ENCODE results near the gene C9orf72. TPM values are rescaled to one million over a fixed set of nuclear protein-coding genes. Genes with fewer than 3 reads are reported as not detected.
A peak's percentile ranks its signal among the peaks of the same experiment; 100 is the strongest.

Gene C9orf72
- polyA plus RNA-seq, 3 donors, result 12.9 to 24.9 (median 19.8) TPM

DNA sequence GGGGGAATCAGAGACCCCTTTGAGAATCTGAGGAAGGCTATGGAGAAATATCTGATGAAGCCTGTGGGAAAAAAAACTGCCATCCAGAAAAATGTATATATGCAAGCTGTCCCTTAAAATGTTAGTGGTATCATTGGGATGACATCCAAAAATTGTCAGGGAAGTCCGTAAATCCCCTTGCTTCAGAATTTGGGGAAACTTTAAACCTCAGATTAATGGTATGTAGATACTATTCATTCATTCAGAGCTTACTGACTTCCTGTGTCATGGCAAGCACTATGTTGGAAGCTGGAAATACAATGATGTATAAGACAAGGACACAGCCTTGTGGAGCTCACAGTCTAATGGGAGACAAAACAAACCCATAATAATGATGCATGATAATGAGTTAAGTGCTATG, 32.8 kb downstream of the C9orf72 start:
- no peak for DNase-seq

DNA sequence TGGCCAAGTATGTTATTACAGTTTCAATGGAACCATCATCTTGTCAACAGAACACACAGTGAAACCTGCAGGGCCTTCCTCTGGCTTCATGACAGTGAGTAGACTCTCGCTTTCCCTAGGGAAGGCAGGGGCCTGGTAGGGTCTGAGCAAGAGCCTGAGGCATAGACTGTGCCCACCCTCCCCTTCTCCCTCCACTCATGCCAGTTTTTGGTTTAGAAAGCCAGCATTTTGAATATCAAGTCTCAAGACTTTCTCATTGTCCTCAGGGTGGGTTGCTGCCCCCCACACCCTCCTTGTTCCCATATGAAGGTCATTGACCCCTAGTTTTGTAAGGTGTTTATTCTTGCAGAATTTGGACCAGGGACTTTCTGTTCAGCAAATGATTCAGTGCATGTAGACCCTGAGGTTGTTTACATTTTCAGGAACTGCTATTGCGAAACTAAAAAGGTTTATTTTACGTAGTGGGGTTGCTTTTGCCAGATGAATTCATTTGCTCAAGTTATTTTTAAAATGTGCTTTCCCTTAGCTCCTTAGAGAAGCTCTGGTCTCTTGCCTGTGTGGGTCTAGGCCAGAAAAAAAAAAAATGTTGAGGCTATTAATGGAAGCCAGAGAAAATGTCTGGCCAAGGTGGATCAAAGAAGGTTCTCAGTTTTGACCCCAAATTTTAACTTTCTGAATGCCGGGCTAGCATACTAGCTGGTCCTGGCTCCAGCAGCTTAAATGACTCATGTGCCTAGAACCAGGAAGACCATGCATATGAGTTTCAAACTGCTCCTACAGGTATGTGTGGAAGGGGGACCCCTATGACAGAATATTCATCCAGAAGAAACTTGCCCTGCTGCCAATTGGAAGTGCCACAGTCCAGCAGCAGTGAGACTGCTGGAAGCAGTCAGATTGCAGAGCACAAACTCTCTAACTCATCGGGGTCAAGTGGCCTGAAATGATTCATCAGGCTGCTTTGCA, 33.5 kb downstream of the C9orf72 start:
- no peak for DNase-seq

DNA sequence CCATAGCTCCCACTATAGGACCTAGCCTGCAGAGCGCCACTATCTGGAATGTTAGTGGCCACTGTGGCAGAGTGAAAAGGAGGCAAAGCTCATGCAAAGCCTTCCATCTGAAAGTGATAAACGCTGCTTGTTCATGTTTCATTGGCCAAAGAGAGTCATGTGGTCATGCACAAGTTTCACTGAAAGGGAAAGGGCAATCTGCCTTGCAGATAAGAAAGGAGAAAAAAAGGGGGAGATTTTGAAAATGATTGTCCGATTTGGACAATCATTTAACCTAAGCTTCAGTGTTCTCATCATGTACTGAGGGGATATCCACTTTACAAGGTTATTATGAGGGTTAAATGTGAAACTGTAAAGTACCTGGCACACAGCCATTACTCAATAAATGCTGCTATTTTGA, 34.6 kb downstream of the C9orf72 start:
- peak; percentile 33 for DNase-seq

DNA sequence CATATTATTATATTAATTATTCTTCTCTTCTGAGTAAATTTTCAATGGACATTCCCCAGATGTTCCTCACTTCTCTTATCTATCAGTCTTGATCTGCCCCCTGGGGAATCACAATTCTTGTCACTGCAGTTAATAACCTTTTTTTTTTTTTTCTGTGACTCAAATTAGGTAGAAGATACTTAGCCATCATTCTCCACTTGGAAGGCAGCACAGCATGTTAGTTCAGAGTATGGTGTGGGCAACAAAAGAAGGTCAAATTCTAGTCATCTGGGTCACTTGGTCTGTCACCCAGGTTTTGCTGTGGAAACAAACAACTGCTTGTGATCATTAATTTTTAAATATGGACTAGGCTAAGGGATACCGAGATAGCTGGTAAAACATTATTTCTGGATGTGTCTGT, 35.5 kb downstream of the C9orf72 start:
- DNase-seq, result no peak

DNA sequence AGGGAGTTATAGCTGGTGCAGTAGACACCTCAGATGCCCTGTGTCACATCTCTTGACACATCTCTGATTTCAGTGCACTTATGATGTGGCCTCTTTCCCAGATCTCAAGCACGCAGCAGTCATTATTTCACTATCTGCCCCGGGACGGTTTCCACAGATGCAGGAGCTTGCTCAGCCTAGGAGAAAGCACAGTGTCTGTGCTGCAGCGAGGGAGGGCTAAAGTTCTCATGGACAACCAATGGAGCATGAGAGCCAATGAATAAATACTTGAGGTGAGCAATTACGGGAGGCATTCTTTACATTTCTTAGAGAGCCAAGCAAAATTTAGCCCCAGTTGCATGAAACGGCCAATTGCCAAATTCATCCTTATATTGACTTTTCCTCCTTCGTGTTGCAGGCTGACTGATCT, 36.2 kb downstream of the C9orf72 start:
- DNase-seq, result peak; percentile 20

- DNase-seq, result no peak
Observed at GRCh38 chr9:27536168-27536567, 37.1 kb downstream of the C9orf72 start.

DNA sequence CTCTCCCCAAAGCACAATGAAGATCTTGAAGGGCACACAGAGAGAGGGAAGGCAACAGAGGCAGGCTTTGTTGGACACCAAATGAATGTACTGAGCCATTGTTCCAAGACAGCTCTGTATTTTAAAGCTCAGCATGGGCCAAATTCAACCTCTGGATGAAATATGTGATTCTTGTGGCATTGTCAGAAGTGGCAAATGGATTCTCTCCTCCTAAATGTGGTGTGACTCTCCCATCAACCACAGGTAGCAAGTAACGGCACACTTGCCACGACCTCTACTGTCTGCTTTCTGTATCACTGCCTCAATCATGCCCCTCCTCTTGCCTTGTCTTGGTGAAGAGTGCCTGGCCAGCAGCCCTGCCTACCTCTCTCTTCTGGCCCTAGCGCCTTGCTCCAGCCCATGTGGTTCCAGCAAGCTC, 37.6 kb downstream of the C9orf72 start:
- no peak for DNase-seq

DNA sequence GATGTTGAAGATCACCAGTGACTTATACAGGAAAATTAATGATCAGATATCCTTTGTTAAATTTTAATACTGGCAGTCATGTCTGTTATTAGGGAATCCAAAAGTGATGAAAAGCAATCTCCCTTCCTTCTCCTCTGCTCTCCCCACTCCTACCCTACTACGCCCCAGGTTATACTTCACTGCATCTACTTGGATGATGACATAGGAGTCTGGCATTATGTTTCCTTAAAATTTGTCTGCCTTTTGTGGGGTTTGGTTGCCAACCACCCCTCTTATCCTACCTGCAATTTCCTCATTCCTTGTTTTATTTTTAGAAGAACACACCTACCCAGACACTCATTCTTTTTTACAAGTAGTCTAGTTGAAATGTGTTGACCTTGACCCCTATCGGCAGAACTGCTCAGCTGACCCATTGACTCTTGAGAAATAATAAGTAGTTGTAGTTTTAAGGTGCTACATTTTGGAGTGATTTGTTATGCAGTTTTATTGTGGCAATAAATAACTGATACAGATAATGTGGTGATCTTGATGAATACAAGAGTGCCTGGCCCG, 38.5 kb downstream of the C9orf72 start:
- no peak for DNase-seq

DNA sequence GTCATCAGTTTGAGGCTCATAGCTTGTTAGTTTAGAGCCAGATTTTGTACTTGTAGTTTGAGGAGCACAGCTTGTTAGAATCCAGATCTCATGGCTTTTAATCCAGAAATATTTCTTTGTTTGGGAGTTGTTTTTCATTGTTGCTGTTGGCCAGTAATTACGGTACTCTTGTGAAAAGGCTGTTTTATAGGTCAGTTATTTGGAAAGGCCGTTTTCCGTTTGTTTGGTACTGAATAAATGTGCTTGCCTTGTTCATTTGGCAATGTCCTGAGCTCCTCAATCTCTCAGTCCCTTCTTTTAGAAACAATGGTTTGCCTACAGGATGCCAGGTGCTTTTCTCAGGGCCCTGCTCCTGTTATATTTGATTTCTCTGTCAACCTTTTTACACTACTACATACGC, 39.1 kb downstream of the C9orf72 start:
- peak; percentile 17 for DNase-seq

DNA sequence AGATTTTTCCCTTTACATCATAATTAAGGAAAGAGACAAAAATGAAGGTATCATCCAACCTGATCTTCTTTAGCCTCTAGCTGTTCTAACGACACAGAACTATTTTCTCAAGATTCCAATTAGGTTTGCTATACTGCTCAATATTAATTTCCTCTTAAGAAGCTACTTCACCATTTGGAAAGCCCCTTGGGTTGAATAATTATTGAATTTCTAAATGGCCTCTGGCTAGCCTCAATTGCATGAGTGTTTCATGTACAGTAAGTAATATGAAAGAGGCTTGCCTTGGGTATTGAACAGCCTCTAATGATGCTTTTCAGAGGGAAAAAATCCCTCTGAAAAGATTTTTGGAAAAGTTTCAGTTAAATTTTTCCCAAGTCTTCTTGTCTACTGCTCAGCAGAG, 40.0 kb downstream of the C9orf72 start:
- no peak for DNase-seq

DNA sequence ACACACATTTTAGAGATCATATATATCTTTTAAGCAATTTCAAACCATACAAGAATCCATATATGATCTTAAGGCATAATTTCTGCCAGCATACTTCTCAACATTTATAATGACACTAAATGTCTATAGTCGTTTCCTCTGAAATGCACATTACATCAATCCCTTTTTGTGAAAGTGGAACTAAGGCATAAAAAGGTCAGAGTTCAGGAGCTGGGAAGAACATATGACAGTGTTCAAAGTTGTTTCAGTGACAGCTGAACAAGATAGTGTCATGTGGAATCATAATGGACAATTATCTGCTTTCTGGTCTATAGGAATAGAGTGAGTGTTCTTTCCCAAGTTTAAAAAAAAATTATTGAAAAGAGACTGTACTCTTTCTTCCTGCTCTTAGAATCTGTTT, 41.2 kb downstream of the C9orf72 start:
- no peak for DNase-seq

GRCh38 chr9:27530915-27531755, 42.1 kb downstream of the C9orf72 start:
- DNase-seq, result no peak

DNA sequence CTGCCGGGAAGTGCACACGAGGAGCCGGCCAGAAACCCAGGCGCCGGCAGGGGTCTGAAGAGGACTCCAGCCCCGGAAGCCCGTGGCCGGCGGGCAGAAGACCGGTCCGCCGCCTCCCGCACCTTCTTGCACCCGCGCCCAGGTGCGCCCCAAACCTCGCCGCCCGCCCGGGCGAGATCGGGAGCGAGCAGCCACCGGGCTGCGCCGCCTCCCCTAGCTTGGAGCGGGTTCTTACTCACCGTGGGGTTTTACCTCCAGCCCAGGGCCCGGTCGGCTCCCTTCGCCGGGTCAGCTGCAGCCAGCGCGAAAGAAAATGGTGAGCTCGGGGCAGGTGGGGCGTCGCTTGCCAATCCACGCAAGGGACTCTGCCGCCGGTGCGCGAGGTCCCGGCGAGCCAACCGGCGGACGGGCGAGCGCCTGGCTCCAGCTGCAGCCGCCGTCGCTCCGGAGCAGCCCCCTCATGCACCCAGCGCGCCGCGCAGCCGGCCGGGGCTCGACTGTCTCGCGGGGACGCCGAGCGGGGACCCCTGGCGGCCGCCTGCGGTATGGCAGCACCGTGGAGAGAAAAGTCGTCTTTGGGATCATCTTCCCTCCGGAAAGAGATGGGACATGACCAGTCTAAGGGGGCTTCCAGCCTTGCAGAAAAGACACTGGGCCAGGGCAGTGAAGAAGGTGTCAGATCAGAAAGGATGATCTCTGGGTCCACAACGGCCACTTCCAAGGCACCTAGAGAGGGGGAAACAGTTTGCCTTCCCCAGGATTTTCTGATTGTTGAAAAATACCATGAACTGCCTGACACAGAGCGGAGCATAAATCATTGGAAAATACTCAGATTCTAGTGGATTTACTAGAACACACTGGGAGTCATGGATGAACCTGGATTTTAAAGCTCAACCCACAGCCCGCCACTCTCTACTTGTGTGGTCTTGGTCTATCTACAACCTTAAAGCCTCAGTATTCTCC, 43.7 kb downstream of the C9orf72 start, which contains the start of gene MOB3B:
Gene MOB3B (minus strand): TSS at position 499 of the 963 bp plus-strand sequence. CDS start 74,264 bp downstream, outside the sequence.
- peak; percentile 79 for DNase-seq

- peak; percentile 61 for DNase-seq
Observed at GRCh38 chr9:27528886-27529315, 44.4 kb downstream of the C9orf72 start.

DNA sequence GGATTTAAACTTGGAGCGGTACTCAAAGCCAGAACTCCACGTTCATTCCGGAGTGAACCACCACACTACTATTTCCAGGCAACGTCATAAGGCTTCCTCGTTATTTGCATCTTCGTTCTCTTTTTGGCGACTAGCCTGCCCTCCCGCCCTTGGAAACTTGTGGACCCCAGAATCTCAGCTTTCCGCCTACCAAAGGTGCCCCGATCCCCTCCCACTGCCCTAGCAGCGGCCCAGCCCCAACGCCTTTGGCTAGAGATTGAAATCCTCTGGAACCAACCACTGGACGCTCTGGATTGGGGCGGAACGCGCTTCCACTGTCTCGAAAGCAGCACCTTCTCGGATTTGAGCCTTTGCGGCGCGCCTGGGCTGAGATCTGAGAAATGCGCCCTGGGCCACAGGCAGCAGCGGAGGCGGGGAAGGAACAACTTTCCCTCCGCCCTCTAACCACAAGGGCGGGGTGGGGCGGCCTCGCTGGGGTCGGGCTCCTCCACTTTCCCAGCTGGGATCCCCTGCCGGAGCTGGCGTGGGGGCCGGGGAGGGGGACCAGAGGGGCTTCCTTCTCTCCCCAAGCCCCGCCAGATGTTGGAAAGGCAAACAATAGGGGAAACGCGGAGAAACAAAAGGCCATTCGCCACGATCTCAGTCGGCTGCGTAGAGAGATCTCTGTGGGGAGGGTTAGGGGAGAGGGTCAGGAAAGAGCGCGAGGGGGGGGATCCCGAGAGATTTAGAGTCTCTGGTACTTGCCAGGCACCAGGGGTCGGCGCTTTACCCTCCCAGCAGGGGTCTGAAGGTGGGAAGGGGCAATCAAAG, 45.0 kb downstream of the C9orf72 start:
- DNase-seq, result peak; percentile 66

DNA sequence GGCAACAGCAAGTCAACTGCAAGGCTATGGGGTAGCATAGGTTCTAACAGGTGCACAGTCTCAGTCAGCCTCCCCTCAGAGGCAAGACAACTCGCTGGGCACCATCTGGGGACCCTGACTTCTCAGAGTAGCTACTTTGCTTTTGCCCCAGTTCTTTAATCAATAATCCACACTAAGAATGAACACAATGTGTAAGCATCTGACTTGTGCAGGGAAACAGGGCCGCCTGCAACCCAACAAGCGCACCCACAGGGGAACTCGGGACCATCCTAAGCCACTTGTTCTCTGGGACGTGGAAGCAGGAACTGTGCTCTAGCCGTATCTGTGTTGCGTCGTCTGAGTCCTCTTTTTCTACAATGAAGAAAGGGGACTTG, 45.6 kb downstream of the C9orf72 start:
- DNase-seq, result no peak

DNA sequence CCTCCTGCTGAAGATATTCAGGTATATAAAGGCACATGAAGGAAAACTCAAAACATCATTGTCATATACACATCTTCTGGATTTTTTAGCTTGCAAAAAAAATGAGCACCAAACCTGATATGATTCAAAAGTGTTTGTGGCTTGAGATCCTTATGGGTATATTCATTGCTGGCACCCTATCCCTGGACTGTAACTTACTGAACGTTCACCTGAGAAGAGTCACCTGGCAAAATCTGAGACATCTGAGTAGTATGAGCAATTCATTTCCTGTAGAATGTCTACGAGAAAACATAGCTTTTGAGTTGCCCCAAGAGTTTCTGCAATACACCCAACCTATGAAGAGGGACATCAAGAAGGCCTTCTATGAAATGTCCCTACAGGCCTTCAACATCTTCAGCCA, 49.0 kb downstream of the C9orf72 start, which contains the start of gene IFNK:
Gene IFNK (plus strand): TSS at position 55 of the 400 bp plus-strand sequence. CDS start 47 bp downstream, at position 102.
- no peak for DNase-seq

DNA sequence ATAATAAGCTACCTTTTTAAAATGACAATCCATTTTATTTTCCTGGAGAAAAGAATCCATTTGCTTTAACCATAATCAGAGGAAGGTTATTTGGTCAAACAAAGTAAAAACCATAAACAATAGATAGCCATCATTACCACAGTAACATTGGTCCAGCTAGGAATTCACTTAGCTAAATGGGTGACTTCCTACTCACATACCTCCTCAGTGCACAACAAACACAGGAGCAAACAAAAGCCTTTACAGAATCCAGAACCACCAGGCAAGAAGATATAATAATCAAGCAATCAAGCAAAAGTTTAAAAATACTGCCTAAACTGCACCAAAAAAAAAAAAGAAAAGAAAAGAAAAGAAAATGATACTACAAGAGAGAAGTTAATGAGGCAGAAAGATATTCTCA, 50.1 kb downstream of the C9orf72 start:
- DNase-seq, result no peak

GRCh38 chr9:27520986-27521385, 52.3 kb downstream of the C9orf72 start:
- DNase-seq, result no peak

All from renal pelvis (tissue), 4 donors.